GM12892 (cell line): Measurements from ENCODE around the gene PCNT.

Experiments used
- POLR2A ChIP-seq: IDR thresholded peaks from 2 replicates; pipeline ENCODE4 v1.6.1; 2011; ENCODE audit warnings: low read depth, low read length, control low read depth
- POLR2AphosphoS5 ChIP-seq: IDR thresholded peaks from 2 replicates; pipeline ENCODE4 v1.6.1; 2011; ENCODE audit warnings: low read depth, low read length, control low read depth

DNA sequence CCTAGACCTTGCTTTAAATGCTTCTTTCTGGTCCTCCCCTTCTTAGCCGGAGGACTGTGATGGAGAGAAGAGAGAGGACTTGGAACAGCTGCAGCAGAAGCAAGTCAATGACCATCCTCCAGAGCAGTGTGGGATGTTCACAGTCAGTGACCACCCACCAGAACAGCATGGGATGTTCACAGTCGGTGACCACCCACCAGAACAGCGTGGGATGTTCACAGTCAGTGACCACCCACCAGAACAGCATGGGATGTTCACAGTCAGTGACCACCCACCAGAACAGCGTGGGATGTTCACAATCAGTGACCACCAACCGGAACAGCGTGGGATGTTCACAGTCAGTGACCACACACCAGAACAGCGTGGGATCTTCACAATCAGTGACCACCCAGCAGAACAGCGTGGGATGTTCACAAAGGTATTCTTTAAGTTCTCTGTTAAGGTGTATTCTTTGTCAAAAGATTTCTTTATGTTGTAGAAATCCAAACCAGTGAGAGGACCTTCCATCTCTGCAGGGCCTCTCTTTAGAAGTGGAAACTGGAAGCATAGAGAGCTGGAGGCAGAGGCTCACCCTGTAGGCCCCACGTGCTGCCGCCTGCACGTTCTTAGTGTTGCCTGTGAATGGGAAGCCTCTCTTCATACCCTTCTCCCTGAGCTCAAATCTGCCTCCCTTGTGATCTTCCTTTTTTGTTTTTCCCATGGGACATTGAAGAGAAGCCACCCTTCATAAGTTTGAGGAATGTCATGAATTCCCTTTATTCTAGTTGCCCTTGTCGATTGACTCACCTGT lies 10.6 kb downstream of the PCNT start:
- TF ChIP-seq POLR2AphosphoS5 (no peak), POLR2A (no peak)
